K562 (cell line): ENCODE measurements around the gene SLC7A10. TPM values are rescaled to one million over a fixed set of nuclear protein-coding genes. Genes with fewer than 3 reads are reported as not detected.

ENCODE experiments used
- ATAC-seq: fragments of 200-7000 bp; cut with Tn5 transposase; 3 replicates; pipeline ENCODE4 v1.9.1; 2020; ENCODE audit warnings: moderate library complexity
- BruUV-seq: library from RNA; stranded (reverse); fragments of 400-500 nt; replicated peaks from 2 replicates; lab custom pipeline; 2021; lab: Mats Ljungman, UMichigan
- CTCF ChIA-PET: fragments of 300-600 bp; formaldehyde crosslinking; extraction: SDS; loops from one replicate; lab custom pipeline; 2021; ENCODE audit warnings: low intra/inter-chr PET ratio; lab: Yijun Ruan, JAX
- POLR2A ChIA-PET: fragments of 300-600, 350-650 bp; sonication (Branson Sonifier 250); formaldehyde crosslinking; extraction: SDS; loops from one replicate; lab custom pipeline; 2021; ENCODE audit warnings: antibody characterized with exemption, inconsistent platforms; lab: Yijun Ruan, JAX
- DNase-seq, 4 experiments: peaks; one replicate each; pipeline versions ENCODE4 v3.0.0 to v3.0.0-alpha.2; 2011 to 2018; ENCODE audit warnings: low spot score in 3 of 4, mixed read lengths in 3 of 4; ENCODE audit errors: extremely low read depth in 1 of 4
- FAIRE-seq: peaks from 2 replicates; lab custom pipeline; 2011; peaks lifted over from hg19 to GRCh38; lab: Jason Lieb, UNC
- H2AFZ ChIP-seq: 2 replicates; pipeline ENCODE4 v1.6.0; 2011; ENCODE audit warnings: low read depth, low read length, control low read depth, inconsistent platforms
- H3K27ac ChIP-seq: fragments of 200-600 bp; 3 replicates; pipeline ENCODE4 v1.8.0; 2011; ENCODE audit warnings: low read depth, mild to moderate bottlenecking, control low read depth, inconsistent platforms, low read length, moderate library complexity, mixed read lengths; ENCODE audit errors: extremely low read depth
- H3K27me3 ChIP-seq, 2 experiments: fragments of 300-600 bp in 1 of 2; 2 replicates in 1 of 2; 3 replicates in 1 of 2; pipeline versions ENCODE4 v1.6.0 to v1.8.0; 2011; ENCODE audit warnings: inconsistent platforms in 2 of 2, low read length in 2 of 2, mild to moderate bottlenecking in 1 of 2, mixed read lengths in 1 of 2, moderate library complexity in 1 of 2; ENCODE audit not compliant: control insufficient read depth in 2 of 2, insufficient read depth in 2 of 2
- H3K36me3 ChIP-seq: fragments of 300-600 bp; 3 replicates; pipeline ENCODE4 v1.8.0; 2011; ENCODE audit warnings: mild to moderate bottlenecking, low read length, inconsistent platforms; ENCODE audit not compliant: control insufficient read depth, insufficient read depth
- H3K4me1 ChIP-seq, 2 experiments: fragments of 200-600 bp in 1 of 2; replicated peaks in 1 of 2; 2 replicates in 1 of 2; 3 replicates in 1 of 2; pipeline versions ENCODE4 v1.5.1 to v1.8.0; 2011; ENCODE audit warnings: inconsistent platforms in 2 of 2, low read length in 2 of 2, mild to moderate bottlenecking in 1 of 2, mixed read lengths in 1 of 2, moderate library complexity in 1 of 2; ENCODE audit not compliant: control insufficient read depth in 2 of 2, insufficient read depth in 2 of 2
- H3K4me2 ChIP-seq: 2 replicates; pipeline ENCODE4 v1.6.1; 2011; ENCODE audit warnings: low read length, control low read depth, inconsistent platforms, mixed read lengths; ENCODE audit not compliant: insufficient read depth
- H3K4me3 ChIP-seq: fragments of 200-600 bp; sonication (generic), shearing (Covaris generic); 2 replicates; pipeline ENCODE4 v1.5.1; 2016; ENCODE audit warnings: control low read depth, inconsistent platforms
- H3K79me2 ChIP-seq: fragments of 200-600 bp; 3 replicates; pipeline ENCODE4 v1.8.0; 2011; ENCODE audit warnings: low read length, inconsistent platforms; ENCODE audit not compliant: control insufficient read depth, insufficient read depth
- H3K9ac ChIP-seq, 2 experiments: 2 replicates each; pipeline versions ENCODE4 v1.6.0 to v1.6.1; 2011; ENCODE audit warnings: low read depth in 2 of 2, low read length in 2 of 2, control low read depth in 1 of 2, inconsistent platforms in 1 of 2, mild to moderate bottlenecking in 1 of 2, mixed read lengths in 1 of 2; ENCODE audit not compliant: insufficient read depth in 1 of 2
- H3K9me1 ChIP-seq: one replicate; pipeline ENCODE4 v1.6.0; 2011; ENCODE audit warnings: inconsistent platforms, mild to moderate bottlenecking, low read length, moderate library complexity; ENCODE audit not compliant: control insufficient read depth, insufficient read depth
- H3K9me3 ChIP-seq: replicated peaks from 2 replicates; pipeline ENCODE4 v1.5.1; 2011; ENCODE audit warnings: low read depth, low read length, inconsistent platforms; ENCODE audit not compliant: control insufficient read depth, insufficient read depth
- H4K20me1 ChIP-seq: replicated peaks from 2 replicates; pipeline ENCODE4 v1.6.1; 2011; ENCODE audit warnings: low read length, inconsistent platforms, mixed read lengths; ENCODE audit not compliant: control insufficient read depth, insufficient read depth
- CHD4 ChIP-seq: fragments of 200-600 bp; sonication (generic); IDR thresholded peaks from 3 replicates; pipeline ENCODE4 v1.6.1; 2012; ENCODE audit warnings: low read depth, mild to moderate bottlenecking, mixed read lengths, low read length, inconsistent platforms; ENCODE audit not compliant: insufficient read depth, insufficient replicate concordance, poor library complexity, severe bottlenecking
- EWSR1 ChIP-seq: fragments of 450-650 bp; IDR thresholded peaks from 2 replicates; pipeline ENCODE4 v1.6.1; 2018; ENCODE audit warnings: borderline replicate concordance, mild to moderate bottlenecking, low read depth, moderate library complexity; ENCODE audit not compliant: partially characterized antibody
- HDAC1 ChIP-seq, 2 experiments: fragments of 450-650 bp; IDR thresholded peaks; 2 replicates each; pipeline ENCODE4 v1.6.1; 2016 to 2017; ENCODE audit warnings: inconsistent platforms in 1 of 2, mild to moderate bottlenecking in 1 of 2, moderate library complexity in 1 of 2
- HNRNPLL ChIP-seq: fragments of 200-400 bp; formaldehyde crosslinking; IDR thresholded peaks from 2 replicates; pipeline ENCODE4 v1.6.1; 2017; ENCODE audit warnings: low read length, low read depth, mild to moderate bottlenecking; ENCODE audit not compliant: poor library complexity, severe bottlenecking
- RBM25 ChIP-seq: fragments of 200-400 bp; formaldehyde crosslinking; IDR thresholded peaks from 2 replicates; pipeline ENCODE4 v1.6.1; 2018; ENCODE audit warnings: low read length, low read depth, moderate library complexity; ENCODE audit not compliant: severe bottlenecking
- TRIM28 ChIP-seq: fragments of 450-650 bp; IDR thresholded peaks from 2 replicates; pipeline ENCODE4 v1.6.1; 2017
- ZNF764 ChIP-seq: fragments of 250-450 bp; sonication (Bioruptor Pico); IDR thresholded peaks from 2 replicates; pipeline ENCODE4 v1.4.0; 2020; ENCODE audit warnings: low read depth, mild to moderate bottlenecking, moderate library complexity
- WGBS: fragments of 100-300 bp; shearing (Covaris generic); methylation state at CpG from one replicate; pipeline ENCODE4 v1.1.6; 2016; ENCODE audit warnings: low coverage, mixed read lengths; ENCODE audit not compliant: insufficient coverage; ENCODE audit errors: missing lambda C conversion rate; 5-methylcytosine and 5-hydroxymethylcytosine counted together
- in situ Hi-C: fragments of 300-500 bp; cut with MboI; formaldehyde crosslinking; loops from 4 replicates; pipeline ENCODE4 v1.15.0; 2018; ENCODE audit warnings: inconsistent platforms, mixed read lengths
- intact Hi-C: fragments of 100-400 bp; cut with micrococcal nuclease; formaldehyde crosslinking; loops from 2 replicates; pipeline ENCODE4 v1.14.2; 2022
- polyA plus RNA-seq, 8 experiments: library from polyadenylated mRNA; depleted of rRNA in 4 of 8; stranded (reverse) in 5 of 8; unstranded in 3 of 8; fragments of >200 nt; fragmentation: Nextera tagmentation in 2 of 8; fragmentation: Illumina TruSeq in 1 of 8; extraction: Ambion mirVana in 2 of 8; extraction: Trizol in 1 of 8; gene quantifications; 2 replicates each; pipeline versions ENCODE4 v1.2.1 to v1.2.3, GENCODE V29; 2011 to 2014; ENCODE audit warnings: inconsistent platforms in 1 of 8, missing spikeins in 1 of 8
- total RNA-seq, 7 experiments: library from RNA; depleted of rRNA in 6 of 7; stranded (reverse); fragments of >200 nt in 6 of 7; fragmentation: Illumina TruSeq in 2 of 7; extraction: Trizol in 2 of 7; gene quantifications; 2 replicates each; pipeline versions ENCODE4 v1.2.1 to v1.2.3, GENCODE V29; 2011 to 2021; ENCODE audit warnings: low replicate concordance in 1 of 7
- TF ChIP-seq, protein P1 (sequence below): IDR thresholded peaks from 2 replicates; pipeline ENCODE4 v1.6.1; 2016; ENCODE audit warnings: missing genetic modification characterization, missing compliant biosample characterization
- TF ChIP-seq, protein P2 (sequence below), 2 experiments: fragments of 450-650 bp; IDR thresholded peaks; 2 replicates each; pipeline ENCODE4 v1.6.1; 2016
- TF ChIP-seq, protein P3 (sequence below): fragments of 450-650 bp; IDR thresholded peaks from 2 replicates; pipeline ENCODE4 v1.6.1; 2018; ENCODE audit warnings: mild to moderate bottlenecking, low read depth; ENCODE audit not compliant: partially characterized antibody
- TF ChIP-seq, protein P4 (sequence below): fragments of 250-450 bp; sonication (Bioruptor Pico); IDR thresholded peaks from 2 replicates; pipeline ENCODE4 v1.5.0; 2021

SLC7A10 gene
- total and polyA plus RNA-seq, 9 of the 15 experiments (the other 6 are each of a cell fraction or from before 2014, with no cell fraction given), result 0.07 TPM; not detected in 8

DNA sequence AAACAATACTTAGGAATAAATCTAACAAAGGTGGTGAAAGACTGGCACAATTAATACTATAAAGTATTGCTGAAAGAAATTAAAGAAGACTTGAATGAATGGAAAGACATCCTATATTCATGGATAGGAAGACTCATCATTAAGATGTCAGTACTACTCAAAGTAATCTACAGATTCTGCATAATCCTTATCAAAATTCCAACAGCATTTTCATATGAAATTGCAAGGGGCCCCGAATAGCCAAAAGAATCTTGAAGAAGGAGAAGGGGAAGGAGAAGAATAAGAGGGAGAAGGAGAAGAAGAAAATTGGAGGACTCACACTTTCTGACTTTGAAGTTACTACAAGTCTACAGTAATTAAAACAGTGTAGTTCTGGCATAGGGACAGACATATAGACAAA, 57.1 kb downstream of the SLC7A10 start (continued):
- TF ChIP-seq HNRNPLL, result no peak
- TF ChIP-seq, all 486 proteins: peak for 0

GRCh38 chr19:33167438-33167837, 58.2 kb downstream of the SLC7A10 start:
- no TSS peak for BruUV-seq
- DNase-seq, result no peak
- no peak overlapping the region for H3K4me3 ChIP-seq
- no peaks in the 10 kb centered on the region for H3K27me3 ChIP-seq
- peaks cover 2% of the 10 kb centered on the region; the same call in 1 of the 2 replicates for H3K9me3 ChIP-seq
- ChIA-PET POLR2A (interaction anchor here (0.8 kb wide), 1 partner anchor 13 kb away, joined by 3 read pairs; no protein-coding TSS in a partner anchor), CTCF (no interaction called here)
- no peak for ATAC-seq
- no peaks in the 10 kb centered on the region for H3K36me3 ChIP-seq
- H3K9me1 ChIP-seq, result no peaks in the 10 kb centered on the region
- H3K9ac ChIP-seq, result no peak overlapping the region
- H4K20me1 ChIP-seq, result no peaks in the 10 kb centered on the region
- no peak for FAIRE-seq
- H3K4me2 ChIP-seq, result no peak overlapping the region
- H3K79me2 ChIP-seq, result no peaks in the 10 kb centered on the region
- no peaks in the 10 kb centered on the region; a peak in 1 of 5 replicates for H3K4me1 ChIP-seq
- TF ChIP-seq, protein P1, sequence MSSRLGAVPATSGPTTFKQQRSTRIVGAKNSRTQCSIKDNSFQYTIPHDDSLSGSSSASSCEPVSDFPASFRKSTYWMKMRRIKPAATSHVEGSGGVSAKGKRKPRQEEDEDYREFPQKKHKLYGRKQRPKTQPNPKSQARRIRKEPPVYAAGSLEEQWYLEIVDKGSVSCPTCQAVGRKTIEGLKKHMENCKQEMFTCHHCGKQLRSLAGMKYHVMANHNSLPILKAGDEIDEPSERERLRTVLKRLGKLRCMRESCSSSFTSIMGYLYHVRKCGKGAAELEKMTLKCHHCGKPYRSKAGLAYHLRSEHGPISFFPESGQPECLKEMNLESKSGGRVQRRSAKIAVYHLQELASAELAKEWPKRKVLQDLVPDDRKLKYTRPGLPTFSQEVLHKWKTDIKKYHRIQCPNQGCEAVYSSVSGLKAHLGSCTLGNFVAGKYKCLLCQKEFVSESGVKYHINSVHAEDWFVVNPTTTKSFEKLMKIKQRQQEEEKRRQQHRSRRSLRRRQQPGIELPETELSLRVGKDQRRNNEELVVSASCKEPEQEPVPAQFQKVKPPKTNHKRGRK (tag), result peak; percentile 69
- TF ChIP-seq CHD4 (no peak), TRIM28 (no peak), RBM25 (peak; percentile 65), ZNF764 (CRISPR knock-in tag) (no peak), HDAC1 (IDR thresholded peaks at IDR 0.05) (0 out of 4 replicates have a peak, but pooled peaks of 1 of the 2 experiments have one; percentile 17), EWSR1 (no peak)
- TF ChIP-seq, protein P2, sequence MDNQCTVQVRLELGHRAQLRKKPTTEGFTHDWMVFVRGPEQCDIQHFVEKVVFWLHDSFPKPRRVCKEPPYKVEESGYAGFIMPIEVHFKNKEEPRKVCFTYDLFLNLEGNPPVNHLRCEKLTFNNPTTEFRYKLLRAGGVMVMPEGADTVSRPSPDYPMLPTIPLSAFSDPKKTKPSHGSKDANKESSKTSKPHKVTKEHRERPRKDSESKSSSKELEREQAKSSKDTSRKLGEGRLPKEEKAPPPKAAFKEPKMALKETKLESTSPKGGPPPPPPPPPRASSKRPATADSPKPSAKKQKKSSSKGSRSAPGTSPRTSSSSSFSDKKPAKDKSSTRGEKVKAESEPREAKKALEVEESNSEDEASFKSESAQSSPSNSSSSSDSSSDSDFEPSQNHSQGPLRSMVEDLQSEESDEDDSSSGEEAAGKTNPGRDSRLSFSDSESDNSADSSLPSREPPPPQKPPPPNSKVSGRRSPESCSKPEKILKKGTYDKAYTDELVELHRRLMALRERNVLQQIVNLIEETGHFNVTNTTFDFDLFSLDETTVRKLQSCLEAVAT (IDR thresholded peaks at IDR 0.05), result 0 out of 4 replicates have a peak, but pooled peaks of 1 of the 2 experiments have one; percentile 31
- TF ChIP-seq, protein P3, sequence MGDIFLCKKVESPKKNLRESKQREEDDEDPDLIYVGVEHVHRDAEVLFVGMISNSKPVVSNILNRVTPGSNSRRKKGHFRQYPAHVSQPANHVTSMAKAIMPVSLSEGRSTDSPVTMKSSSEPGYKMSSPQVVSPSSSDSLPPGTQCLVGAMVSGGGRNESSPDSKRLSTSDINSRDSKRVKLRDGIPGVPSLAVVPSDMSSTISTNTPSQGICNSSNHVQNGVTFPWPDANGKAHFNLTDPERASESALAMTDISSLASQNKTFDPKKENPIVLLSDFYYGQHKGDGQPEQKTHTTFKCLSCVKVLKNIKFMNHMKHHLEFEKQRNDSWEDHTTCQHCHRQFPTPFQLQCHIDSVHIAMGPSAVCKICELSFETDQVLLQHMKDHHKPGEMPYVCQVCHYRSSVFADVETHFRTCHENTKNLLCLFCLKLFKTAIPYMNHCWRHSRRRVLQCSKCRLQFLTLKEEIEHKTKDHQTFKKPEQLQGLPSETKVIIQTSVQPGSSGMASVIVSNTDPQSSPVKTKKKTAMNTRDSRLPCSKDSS, result peak; percentile 52
- TF ChIP-seq, protein P4, sequence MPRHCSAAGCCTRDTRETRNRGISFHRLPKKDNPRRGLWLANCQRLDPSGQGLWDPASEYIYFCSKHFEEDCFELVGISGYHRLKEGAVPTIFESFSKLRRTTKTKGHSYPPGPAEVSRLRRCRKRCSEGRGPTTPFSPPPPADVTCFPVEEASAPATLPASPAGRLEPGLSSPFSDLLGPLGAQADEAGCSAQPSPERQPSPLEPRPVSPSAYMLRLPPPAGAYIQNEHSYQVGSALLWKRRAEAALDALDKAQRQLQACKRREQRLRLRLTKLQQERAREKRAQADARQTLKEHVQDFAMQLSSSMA (CRISPR knock-in tag), result no peak
- H2AFZ ChIP-seq, result no peak overlapping the region
- no peak overlapping the region for H3K27ac ChIP-seq
- 29% methylated on average over 1 of the region's 1 CpG for WGBS
- in situ Hi-C loops, result no loop called here
- intact Hi-C loops, result no loop called here
